ENCODE results near the gene EGFR.

EGFR gene

DNA sequence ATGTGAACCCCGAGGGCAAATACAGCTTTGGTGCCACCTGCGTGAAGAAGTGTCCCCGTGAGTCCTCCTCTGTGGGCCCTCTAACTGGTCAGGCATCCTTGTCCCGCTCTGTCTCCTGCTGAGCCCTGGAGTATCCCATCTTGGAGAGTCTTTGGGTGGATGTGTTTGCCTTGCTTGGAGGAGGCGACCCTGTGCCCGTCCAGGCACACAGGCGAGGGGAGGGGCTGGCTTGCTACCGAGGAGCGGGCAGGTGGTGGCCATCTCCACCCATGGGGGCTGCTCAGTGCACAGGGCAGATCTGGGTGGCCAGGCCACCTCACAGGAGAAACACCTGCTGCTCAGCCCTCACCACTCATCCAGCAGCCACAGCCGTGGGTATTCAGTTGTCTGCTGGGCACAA, 135.3 kb downstream of the EGFR start:
- H3K9me3 ChIP-seq (ENCODE audit: control insufficient read depth, insufficient read depth, low read length): no peaks in the 10 kb centered on the region
- H3K4me1 ChIP-seq (ENCODE audit: control insufficient read depth, insufficient read depth, low read length): no peaks in the 10 kb centered on the region

DNA sequence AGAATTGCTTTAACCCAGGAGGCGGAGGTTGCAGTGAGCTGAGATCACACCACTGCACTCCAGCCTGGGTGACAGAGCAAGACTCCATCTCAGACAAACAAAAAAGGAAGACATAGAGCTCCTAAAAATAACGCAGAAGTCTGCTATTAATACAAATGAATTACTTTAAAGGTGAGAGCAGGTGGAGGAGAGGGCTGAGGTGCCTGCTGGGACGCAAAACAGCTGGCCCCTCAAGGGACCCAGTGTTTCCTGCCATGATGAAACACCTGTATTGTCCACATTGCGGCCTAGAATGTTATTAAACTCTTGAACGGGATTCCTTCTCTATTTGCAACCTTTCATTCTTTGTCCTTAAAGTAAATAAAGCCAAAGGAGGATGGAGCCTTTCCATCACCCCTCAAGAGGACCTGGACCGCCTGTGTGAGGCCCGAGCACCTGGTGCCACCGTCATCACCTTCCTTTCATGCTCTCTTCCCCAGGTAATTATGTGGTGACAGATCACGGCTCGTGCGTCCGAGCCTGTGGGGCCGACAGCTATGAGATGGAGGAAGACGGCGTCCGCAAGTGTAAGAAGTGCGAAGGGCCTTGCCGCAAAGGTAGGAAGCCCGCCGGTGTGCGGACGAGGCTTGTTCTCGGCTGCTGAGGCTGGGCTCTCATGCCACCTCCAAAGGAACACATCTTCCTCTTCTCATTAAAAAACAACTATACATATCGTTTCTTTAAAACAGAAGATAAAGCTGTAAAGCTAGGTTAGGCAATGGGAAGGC, 136.7 kb downstream of the EGFR start:
- H3K27ac ChIP-seq (ENCODE audit: low read depth, low read length): no peak overlapping the region
- H3K27me3 ChIP-seq (ENCODE audit: control insufficient read depth, insufficient read depth, low read length): no peaks in the 10 kb centered on the region
- no peak overlapping the region for H3K9ac ChIP-seq (ENCODE audit: low read depth, low read length)
- H3K9me3 ChIP-seq (ENCODE audit: control insufficient read depth, insufficient read depth, low read length): no peaks in the 10 kb centered on the region
- H3K4me3 ChIP-seq (ENCODE audit: low read depth, low read length): no peak overlapping the region
- H3K4me1 ChIP-seq (ENCODE audit: control insufficient read depth, insufficient read depth, low read length): no peaks in the 10 kb centered on the region
- H3K36me3 ChIP-seq (ENCODE audit: control insufficient read depth, insufficient read depth, low read length): no peaks in the 10 kb centered on the region; the same call in 1 of the 2 replicates

More for the DNA sequence above, 135.3 kb downstream of the EGFR start:
- no peak overlapping the region for H3K27ac ChIP-seq (ENCODE audit: low read depth, low read length)
- no peak overlapping the region for H3K9ac ChIP-seq (ENCODE audit: low read depth, low read length)
- H3K27me3 ChIP-seq (ENCODE audit: control insufficient read depth, insufficient read depth, low read length): no peaks in the 10 kb centered on the region
- no peaks in the 10 kb centered on the region for H3K36me3 ChIP-seq (ENCODE audit: control insufficient read depth, insufficient read depth, low read length)
- H3K4me3 ChIP-seq (ENCODE audit: low read depth, low read length): no peak overlapping the region

DNA sequence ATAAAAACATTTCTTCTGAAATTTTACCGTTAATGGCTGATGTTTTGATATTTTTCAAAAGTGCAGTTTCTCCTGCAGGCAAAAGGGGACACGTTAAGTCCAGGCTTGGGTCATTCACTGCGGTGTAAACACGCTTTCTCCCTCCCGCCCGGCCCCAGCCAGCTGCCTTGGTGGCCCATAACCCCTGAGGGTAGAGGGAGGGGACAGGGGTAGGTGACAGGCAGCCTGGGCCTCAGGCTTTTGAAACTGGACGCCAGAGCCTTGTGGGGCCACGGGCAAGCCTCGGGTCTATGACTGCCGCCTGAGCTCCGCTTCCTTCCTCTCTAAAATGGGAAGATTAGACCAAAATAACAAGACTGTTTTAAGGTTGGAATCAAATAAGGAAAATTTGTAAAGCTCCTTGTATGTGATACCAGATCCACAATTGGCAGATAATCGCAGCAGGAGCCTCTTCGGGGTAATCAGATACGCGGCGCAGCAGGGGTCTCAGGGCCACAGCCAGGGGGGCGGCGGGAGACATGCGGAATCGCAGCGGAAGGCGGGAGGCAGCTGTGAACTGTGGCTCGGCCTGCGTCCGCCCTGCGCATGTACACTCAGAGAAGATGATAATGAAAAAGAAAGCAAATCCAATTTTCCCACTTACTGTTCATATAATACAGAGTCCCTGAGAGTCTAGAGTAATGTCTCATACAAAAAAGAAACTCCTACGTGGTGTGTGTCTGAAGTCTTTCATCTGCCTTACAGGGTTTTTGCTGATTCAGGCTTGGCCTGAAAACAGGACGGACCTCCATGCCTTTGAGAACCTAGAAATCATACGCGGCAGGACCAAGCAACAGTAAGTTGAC, 138.3 kb downstream of the EGFR start:
- Histone ChIP-seq H3K9me3 (ENCODE audit: control insufficient read depth, insufficient read depth, low read length) (no peaks in the 10 kb centered on the region), H3K4me3 (ENCODE audit: low read depth, low read length) (no peak overlapping the region), H3K36me3 (ENCODE audit: control insufficient read depth, insufficient read depth, low read length) (no peaks in the 10 kb centered on the region; the same call in 1 of the 2 replicates), H3K27me3 (ENCODE audit: control insufficient read depth, insufficient read depth, low read length) (no peaks in the 10 kb centered on the region), H3K9ac (ENCODE audit: low read depth, low read length) (no peak overlapping the region), H3K4me1 (ENCODE audit: control insufficient read depth, insufficient read depth, low read length) (no peaks in the 10 kb centered on the region), H3K27ac (ENCODE audit: low read depth, low read length) (no peak overlapping the region)

DNA sequence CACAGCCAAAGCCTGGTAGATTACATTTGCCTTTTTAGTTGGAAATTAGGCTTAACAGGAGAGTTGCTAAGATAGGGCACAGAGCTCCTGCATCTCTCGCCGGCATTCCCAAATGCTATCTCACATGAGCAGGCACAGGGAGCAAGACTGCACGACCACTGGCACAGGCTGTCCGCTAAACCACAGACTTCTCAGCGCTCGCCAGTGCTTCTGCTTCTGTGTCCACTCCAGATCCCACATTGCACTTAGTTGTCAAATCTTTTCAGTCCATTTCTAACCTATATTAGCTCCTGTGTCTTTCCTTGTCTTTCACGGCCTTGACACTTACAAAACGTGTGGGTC, 138.9 kb downstream of the EGFR start:
- Histone ChIP-seq H3K9ac (ENCODE audit: low read depth, low read length) (no peak overlapping the region), H3K9me3 (ENCODE audit: control insufficient read depth, insufficient read depth, low read length) (no peaks in the 10 kb centered on the region), H3K4me1 (ENCODE audit: control insufficient read depth, insufficient read depth, low read length) (no peaks in the 10 kb centered on the region), H3K36me3 (ENCODE audit: control insufficient read depth, insufficient read depth, low read length) (no peaks in the 10 kb centered on the region; the same call in 1 of the 2 replicates), H3K27me3 (ENCODE audit: control insufficient read depth, insufficient read depth, low read length) (no peaks in the 10 kb centered on the region), H3K4me3 (ENCODE audit: low read depth, low read length) (no peak overlapping the region), H3K27ac (ENCODE audit: low read depth, low read length) (no peak overlapping the region)

DNA sequence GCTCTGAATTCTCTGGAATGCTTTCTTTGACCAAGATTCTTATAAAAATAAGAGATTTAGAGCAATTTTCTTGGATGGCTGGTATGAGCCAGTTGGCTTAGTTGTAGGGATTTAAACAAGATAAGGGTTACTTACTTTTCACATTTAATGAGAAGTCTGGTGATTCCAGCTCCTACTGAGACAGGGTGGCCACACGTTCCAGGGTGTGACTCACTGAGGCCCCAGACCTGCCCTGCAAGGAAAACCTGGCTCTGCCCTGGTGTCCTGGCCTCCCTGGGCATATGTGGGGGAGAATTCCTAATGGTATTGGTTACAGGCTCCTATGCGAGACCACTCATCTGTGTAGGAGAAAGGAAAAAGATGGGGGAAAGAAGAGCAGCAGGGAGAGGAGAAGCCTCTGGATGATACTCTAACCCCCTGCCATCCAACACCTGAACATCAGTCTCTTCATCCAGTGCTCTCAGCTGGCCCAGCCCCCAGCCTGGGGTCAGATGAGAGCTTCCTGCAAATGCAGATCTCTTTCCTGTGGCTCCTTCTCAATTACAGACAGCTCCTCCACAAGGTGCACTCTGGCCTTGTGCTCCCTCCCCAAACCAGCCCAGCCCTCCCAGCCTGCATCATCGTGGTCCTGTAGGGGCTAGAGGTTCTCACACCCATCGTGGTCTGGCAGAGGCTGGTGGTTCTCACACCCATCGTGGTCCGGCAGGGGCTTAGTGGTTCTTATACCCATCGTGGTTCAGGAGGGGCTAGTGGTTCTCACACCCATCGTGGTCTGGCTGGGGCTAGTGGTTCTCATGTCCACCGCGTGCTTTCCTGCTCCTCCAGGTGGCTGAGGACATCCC, 139.9 kb downstream of the EGFR start:
- no peak overlapping the region for H3K4me3 ChIP-seq (ENCODE audit: low read depth, low read length)
- H3K9me3 ChIP-seq (ENCODE audit: control insufficient read depth, insufficient read depth, low read length): no peaks in the 10 kb centered on the region
- H3K9ac ChIP-seq (ENCODE audit: low read depth, low read length): no peak overlapping the region
- no peak overlapping the region for H3K27ac ChIP-seq (ENCODE audit: low read depth, low read length)
- H3K27me3 ChIP-seq (ENCODE audit: control insufficient read depth, insufficient read depth, low read length): no peaks in the 10 kb centered on the region
- H3K36me3 ChIP-seq (ENCODE audit: control insufficient read depth, insufficient read depth, low read length): no peaks in the 10 kb centered on the region; the same call in 1 of the 2 replicates
- no peaks in the 10 kb centered on the region for H3K4me1 ChIP-seq (ENCODE audit: control insufficient read depth, insufficient read depth, low read length)

DNA sequence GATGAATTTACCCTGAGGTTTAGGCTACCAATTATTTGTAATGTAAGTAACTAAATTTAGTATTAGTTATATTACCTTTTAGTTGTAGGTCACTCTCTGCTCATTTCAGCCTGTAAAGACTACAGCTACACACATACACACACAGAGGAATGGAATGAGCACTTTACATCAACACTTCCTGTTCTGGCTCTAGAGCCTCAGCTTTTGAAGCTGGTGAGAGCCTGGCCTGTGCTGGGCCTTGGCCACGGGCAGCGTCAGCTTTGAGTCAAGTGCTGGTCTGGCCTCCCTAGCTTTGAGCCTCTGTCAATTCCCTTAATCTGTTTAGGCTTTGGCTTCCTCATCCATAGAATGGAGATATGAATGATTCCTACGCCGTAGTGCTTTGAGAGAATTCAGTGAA, 141.7 kb downstream of the EGFR start:
- H3K9me3 ChIP-seq (ENCODE audit: control insufficient read depth, insufficient read depth, low read length): no peaks in the 10 kb centered on the region
- no peak overlapping the region for H3K27ac ChIP-seq (ENCODE audit: low read depth, low read length)
- H3K9ac ChIP-seq (ENCODE audit: low read depth, low read length): no peak overlapping the region
- H3K36me3 ChIP-seq (ENCODE audit: control insufficient read depth, insufficient read depth, low read length): no peaks in the 10 kb centered on the region; the same call in 1 of the 2 replicates
- H3K4me3 ChIP-seq (ENCODE audit: low read depth, low read length): no peak overlapping the region
- H3K27me3 ChIP-seq (ENCODE audit: control insufficient read depth, insufficient read depth, low read length): no peaks in the 10 kb centered on the region
- no peaks in the 10 kb centered on the region for H3K4me1 ChIP-seq (ENCODE audit: control insufficient read depth, insufficient read depth, low read length)

DNA sequence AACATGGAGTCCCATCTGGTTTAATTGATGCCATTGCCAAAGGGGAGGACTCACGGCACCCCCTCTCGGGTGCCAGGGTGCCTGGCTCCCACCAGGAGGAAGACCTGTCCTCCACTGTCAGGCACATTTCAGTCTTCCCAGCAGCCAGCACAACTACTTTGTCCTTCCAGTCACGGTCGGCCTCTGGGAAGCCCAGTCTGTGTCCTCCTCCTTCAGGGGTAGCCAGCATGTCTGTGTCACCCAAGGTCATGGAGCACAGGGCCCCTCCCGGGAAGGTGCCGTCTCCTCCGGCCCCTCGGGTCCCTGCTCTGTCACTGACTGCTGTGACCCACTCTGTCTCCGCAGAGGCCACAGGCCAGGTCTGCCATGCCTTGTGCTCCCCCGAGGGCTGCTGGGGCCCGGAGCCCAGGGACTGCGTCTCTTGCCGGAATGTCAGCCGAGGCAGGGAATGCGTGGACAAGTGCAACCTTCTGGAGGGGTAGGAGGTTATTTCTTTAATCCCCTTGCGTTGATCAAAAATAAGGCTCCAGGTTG, 142.4 kb downstream of the EGFR start:
- no peaks in the 10 kb centered on the region for H3K27me3 ChIP-seq (ENCODE audit: control insufficient read depth, insufficient read depth, low read length)
- no peak overlapping the region for H3K27ac ChIP-seq (ENCODE audit: low read depth, low read length)
- no peaks in the 10 kb centered on the region for H3K9me3 ChIP-seq (ENCODE audit: control insufficient read depth, insufficient read depth, low read length)
- H3K36me3 ChIP-seq (ENCODE audit: control insufficient read depth, insufficient read depth, low read length): no peaks in the 10 kb centered on the region; the same call in 1 of the 2 replicates
- H3K4me3 ChIP-seq (ENCODE audit: low read depth, low read length): no peak overlapping the region
- no peak overlapping the region for H3K9ac ChIP-seq (ENCODE audit: low read depth, low read length)
- no peaks in the 10 kb centered on the region for H3K4me1 ChIP-seq (ENCODE audit: control insufficient read depth, insufficient read depth, low read length)

DNA sequence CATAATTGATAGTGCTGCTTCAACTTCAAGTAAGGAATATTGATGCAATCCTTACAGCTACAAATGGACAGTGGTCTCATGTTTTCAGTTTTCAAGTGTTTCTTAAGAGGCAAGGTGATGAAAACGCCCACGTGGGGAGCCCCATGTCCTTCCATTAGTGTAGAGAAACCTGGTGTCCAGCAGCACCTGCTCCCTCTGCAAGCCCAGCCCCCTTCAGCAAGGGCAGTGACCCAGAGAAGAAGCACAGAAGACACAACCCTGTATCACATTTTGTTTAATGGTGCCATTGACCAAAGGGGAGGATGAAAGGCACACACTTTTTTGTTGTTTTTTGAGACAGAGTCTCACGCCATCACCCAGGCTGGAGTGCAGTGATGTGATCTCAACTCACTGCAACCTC, 143.7 kb downstream of the EGFR start:
- H3K36me3 ChIP-seq (ENCODE audit: control insufficient read depth, insufficient read depth, low read length): no peaks in the 10 kb centered on the region; the same call in 1 of the 2 replicates
- H3K4me1 ChIP-seq (ENCODE audit: control insufficient read depth, insufficient read depth, low read length): no peaks in the 10 kb centered on the region
- no peak overlapping the region for H3K9ac ChIP-seq (ENCODE audit: low read depth, low read length)
- no peak overlapping the region for H3K4me3 ChIP-seq (ENCODE audit: low read depth, low read length)
- H3K27me3 ChIP-seq (ENCODE audit: control insufficient read depth, insufficient read depth, low read length): no peaks in the 10 kb centered on the region
- H3K27ac ChIP-seq (ENCODE audit: low read depth, low read length): no peak overlapping the region
- no peaks in the 10 kb centered on the region for H3K9me3 ChIP-seq (ENCODE audit: control insufficient read depth, insufficient read depth, low read length)

DNA sequence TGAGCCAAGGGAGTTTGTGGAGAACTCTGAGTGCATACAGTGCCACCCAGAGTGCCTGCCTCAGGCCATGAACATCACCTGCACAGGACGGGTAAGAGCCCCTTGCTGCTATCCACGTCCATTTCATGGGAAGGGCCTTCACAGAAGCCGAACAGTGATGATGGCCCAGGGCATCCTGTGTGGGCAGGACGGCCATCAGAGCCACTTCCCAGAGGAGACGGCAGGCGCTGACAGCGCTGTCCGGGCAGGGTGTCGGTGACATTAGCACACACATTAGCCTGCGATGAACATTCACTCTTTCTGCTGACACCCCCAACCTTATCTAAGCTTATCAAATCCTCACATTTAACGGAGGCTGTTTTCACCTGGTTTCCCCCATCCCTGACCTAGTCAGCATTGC, 144.9 kb downstream of the EGFR start:
- H3K27me3 ChIP-seq (ENCODE audit: control insufficient read depth, insufficient read depth, low read length): no peaks in the 10 kb centered on the region
- H3K4me1 ChIP-seq (ENCODE audit: control insufficient read depth, insufficient read depth, low read length): no peaks in the 10 kb centered on the region
- no peaks in the 10 kb centered on the region; the same call in 1 of the 2 replicates for H3K36me3 ChIP-seq (ENCODE audit: control insufficient read depth, insufficient read depth, low read length)
- H3K9me3 ChIP-seq (ENCODE audit: control insufficient read depth, insufficient read depth, low read length): no peaks in the 10 kb centered on the region
- H3K9ac ChIP-seq (ENCODE audit: low read depth, low read length): no peak overlapping the region
- H3K4me3 ChIP-seq (ENCODE audit: low read depth, low read length): no peak overlapping the region
- no peak overlapping the region for H3K27ac ChIP-seq (ENCODE audit: low read depth, low read length)

DNA sequence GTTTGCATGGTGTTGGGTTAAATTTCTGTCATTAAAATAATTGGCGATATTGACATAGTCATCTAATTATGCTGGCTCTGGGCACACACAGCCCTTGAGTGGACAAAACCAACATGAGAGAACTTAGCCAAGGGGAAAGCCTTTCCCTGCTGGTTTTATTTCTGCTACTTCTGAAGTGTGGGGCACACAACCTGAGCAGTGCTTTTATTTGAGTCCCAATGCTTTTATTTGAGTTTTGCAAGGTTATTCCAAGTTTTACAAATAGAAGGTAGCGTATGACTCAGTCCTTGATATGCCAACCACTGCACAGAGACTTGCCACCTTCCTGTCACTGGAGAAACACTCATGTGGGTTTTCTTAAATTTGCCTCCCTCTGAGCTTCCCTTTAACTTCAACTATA, 145.7 kb downstream of the EGFR start:
- H3K4me3 ChIP-seq (ENCODE audit: low read depth, low read length): no peak overlapping the region
- no peaks in the 10 kb centered on the region for H3K4me1 ChIP-seq (ENCODE audit: control insufficient read depth, insufficient read depth, low read length)
- no peak overlapping the region for H3K27ac ChIP-seq (ENCODE audit: low read depth, low read length)
- no peaks in the 10 kb centered on the region; the same call in 1 of the 2 replicates for H3K36me3 ChIP-seq (ENCODE audit: control insufficient read depth, insufficient read depth, low read length)
- no peak overlapping the region for H3K9ac ChIP-seq (ENCODE audit: low read depth, low read length)
- no peaks in the 10 kb centered on the region for H3K27me3 ChIP-seq (ENCODE audit: control insufficient read depth, insufficient read depth, low read length)
- H3K9me3 ChIP-seq (ENCODE audit: control insufficient read depth, insufficient read depth, low read length): no peaks in the 10 kb centered on the region
